BE2C (cell line): ENCODE measurements around the gene A2ML1.

Experiments
- DNase-seq: peaks from one replicate; pipeline ENCODE4 v3.0.0-alpha.2; 2020
- H3K27me3 ChIP-seq: fragments of 250-450 bp; sonication (Bioruptor Pico); 2 replicates; pipeline ENCODE4 v1.5.1; 2020; ENCODE audit warnings: mild to moderate bottlenecking
- H3K36me3 ChIP-seq: fragments of 250-450 bp; sonication (Bioruptor Pico); 2 replicates; pipeline ENCODE4 v1.5.1; 2020; ENCODE audit warnings: mild to moderate bottlenecking
- H3K4me1 ChIP-seq: fragments of 250-450 bp; sonication (Bioruptor Pico); 2 replicates; pipeline ENCODE4 v1.5.1; 2020
- H3K4me3 ChIP-seq: 2 replicates; pipeline ENCODE4 v1.5.1; 2011; ENCODE audit warnings: low read depth, low read length
- H3K9me3 ChIP-seq: fragments of 250-450 bp; sonication (Bioruptor Pico); 2 replicates; pipeline ENCODE4 v1.5.1; 2020
- TF ChIP-seq, protein P1 (sequence below): IDR thresholded peaks from 2 replicates; pipeline ENCODE4 v1.5.1; 2012; ENCODE audit warnings: mild to moderate bottlenecking, low read depth, low read length

A2ML1 gene

DNA sequence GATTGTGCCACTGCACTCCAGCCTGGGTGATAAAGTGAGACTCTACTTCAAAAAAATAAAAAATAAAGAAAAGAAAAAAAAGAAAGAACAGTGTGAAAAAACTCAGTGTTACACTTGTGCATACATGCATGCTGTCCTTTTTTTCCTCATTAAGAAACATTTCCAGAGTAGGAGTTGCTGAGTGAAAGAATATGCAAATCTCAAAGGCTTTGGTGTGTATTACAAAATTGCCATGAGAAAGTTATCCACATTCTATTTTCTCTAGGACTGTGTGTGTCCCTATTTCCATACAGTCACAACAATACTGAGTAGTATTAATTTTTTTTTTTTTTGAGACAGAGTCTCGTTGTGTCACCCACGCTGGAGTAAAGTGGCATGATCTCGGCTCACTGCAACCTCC, 830 bp upstream of the A2ML1 start:
- no peak for DNase-seq
- Histone ChIP-seq H3K36me3 (no peaks in the 10 kb centered on the region), H3K9me3 (no peaks in the 10 kb centered on the region), H3K4me3 (no peak overlapping the region), H3K27me3 (no peaks in the 10 kb centered on the region), H3K4me1 (no peaks in the 10 kb centered on the region)
- TF ChIP-seq, protein P1, sequence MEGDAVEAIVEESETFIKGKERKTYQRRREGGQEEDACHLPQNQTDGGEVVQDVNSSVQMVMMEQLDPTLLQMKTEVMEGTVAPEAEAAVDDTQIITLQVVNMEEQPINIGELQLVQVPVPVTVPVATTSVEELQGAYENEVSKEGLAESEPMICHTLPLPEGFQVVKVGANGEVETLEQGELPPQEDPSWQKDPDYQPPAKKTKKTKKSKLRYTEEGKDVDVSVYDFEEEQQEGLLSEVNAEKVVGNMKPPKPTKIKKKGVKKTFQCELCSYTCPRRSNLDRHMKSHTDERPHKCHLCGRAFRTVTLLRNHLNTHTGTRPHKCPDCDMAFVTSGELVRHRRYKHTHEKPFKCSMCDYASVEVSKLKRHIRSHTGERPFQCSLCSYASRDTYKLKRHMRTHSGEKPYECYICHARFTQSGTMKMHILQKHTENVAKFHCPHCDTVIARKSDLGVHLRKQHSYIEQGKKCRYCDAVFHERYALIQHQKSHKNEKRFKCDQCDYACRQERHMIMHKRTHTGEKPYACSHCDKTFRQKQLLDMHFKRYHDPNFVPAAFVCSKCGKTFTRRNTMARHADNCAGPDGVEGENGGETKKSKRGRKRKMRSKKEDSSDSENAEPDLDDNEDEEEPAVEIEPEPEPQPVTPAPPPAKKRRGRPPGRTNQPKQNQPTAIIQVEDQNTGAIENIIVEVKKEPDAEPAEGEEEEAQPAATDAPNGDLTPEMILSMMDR = no peak

DNA sequence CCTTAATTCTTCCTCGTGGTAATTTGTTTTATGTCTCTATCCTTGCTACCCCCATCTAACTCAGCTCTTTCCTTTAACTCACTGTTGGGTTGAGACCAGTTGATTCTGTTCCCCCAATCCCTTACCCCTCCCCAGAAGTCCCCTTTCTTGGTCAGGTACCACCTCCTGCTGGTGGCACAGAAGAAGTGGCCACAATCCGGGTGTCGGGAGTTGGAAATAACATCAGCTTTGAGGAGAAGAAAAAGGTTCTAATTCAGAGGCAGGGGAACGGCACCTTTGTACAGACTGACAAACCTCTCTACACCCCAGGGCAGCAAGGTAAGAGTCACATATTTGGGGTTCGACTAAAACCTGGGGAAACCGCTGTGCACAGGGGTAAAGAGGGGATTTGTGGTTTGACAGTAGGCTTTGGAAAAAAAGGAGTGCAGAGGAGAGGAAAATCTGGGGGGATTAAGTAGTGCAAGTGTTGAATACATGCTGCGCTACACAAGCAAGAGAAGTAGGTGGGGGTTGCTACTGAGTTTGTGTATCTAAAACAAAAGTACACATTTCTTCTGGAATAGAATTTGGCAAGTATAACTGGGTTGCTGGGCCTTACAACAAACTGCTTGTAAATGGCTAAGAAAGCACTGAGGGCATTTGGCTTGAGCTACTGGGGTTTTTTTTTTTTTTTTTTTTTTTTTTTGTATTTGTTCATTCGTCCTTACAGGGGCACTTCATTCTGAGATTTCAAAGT, 1.3 kb downstream of the A2ML1 start:
- no peak for DNase-seq
- Histone ChIP-seq H3K4me1 (no peaks in the 10 kb centered on the region), H3K4me3 (no peak overlapping the region), H3K36me3 (no peaks in the 10 kb centered on the region), H3K27me3 (no peaks in the 10 kb centered on the region), H3K9me3 (no peaks in the 10 kb centered on the region)
- TF ChIP-seq, protein P1 = peak; percentile 54

DNA sequence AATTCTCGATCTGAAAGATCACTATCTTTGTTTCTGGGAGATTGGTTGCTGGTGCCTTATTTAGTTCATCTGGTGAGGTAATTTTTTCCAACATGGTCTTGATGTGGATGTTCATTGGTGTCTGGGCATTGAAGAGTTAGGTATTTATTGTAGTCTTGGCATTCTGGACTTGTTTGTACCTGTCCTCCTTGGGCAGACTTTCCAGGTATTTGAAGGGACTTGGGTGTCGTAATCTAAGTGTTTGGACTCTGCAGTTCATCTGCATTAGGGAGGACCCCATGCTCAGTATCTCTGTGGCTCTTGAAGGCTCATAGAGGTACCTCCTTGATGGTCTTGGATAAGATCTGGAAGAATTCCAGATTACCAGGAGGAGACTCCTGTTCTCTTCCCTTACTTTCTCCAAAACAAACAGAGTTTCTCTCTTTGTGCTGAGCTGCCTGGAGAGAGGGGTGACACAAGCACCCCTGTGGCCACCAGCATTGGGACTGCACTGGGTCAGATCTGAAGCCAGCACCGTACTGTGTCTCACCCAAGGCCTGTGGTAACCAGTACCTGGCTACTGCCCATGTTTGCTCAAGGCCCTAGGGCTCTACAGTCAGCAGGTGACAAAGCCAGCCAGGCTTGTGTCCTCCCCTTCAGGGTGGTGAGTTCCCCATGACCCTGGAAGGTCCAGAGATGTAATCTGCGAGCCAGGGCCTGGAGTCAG, 5.3 kb downstream of the A2ML1 start:
- Histone ChIP-seq H3K36me3 (no peaks in the 10 kb centered on the region), H3K4me1 (no peaks in the 10 kb centered on the region), H3K4me3 (no peak overlapping the region)

DNA sequence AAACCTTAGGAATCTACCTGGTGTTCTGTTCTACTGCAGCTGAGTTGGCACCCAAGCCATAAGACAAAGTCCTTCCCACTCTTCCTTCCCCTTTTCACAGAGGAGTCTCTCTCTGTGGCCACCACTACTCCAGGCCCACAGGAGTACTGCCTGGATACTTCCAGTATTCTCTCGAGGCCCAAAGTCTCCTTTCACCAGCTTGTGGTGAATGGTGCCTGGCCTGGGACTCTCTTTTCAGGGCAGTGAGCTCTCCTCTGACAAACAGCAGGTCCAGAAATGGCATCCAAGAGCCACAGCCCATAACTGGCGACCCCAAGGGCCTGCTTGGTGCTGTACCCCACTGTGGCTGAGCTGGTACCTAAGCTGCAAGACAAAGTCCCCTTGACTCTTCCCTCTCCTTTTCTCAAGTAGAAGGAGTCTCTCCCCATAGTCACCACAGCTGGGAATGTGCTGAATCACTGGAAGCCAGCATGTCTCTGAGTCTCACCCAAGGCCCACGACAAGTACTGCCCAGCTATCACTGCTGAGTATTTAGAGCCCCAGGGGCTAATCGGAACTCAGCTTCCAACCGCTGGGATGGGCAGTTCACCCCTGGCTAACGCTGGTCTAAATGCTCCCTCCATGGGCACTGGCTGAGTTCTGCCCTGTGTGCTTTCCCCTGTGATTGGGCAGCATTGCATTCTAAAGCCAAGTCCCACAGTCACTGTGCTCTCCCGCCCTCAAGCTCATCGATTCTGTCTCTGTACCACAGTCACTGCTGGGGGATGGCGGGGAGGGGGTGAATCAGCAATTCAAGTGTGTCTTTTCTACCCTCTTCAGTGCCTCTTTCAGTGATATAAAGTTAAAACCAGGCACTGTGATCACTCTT, 6.1 kb downstream of the A2ML1 start:
- H3K27me3 ChIP-seq = no peaks in the 10 kb centered on the region
- H3K9me3 ChIP-seq = no peaks in the 10 kb centered on the region
- DNase-seq = no peak
- TF ChIP-seq, protein P1 = no peak
- no peak overlapping the region for H3K4me3 ChIP-seq
- H3K36me3 ChIP-seq = no peaks in the 10 kb centered on the region
- no peaks in the 10 kb centered on the region for H3K4me1 ChIP-seq

More for the DNA sequence above, 5.3 kb downstream of the A2ML1 start:
- no peaks in the 10 kb centered on the region for H3K9me3 ChIP-seq
- H3K27me3 ChIP-seq = no peaks in the 10 kb centered on the region
- TF ChIP-seq, protein P1 = no peak
- DNase-seq = no peak

DNA sequence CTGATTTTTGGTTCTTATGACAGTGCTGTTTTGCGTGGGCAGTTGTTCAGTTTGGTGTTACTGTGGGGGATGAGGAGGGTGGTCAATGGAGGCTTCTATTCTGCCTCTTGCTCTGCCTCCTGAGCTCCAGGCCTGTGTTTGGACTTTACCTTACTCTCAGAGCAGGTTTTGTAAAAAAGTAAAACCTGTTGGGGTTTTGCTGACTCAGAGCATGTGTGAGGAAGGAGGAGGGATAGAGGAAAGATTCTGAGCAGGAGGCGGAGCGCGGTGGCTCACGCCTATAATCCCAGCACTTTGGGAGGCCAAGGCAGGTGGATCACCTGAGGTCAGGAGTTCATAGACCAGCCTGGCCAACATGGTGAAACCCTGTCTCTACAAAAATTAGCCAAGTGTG, 6.7 kb downstream of the A2ML1 start:
- no peak for DNase-seq
- H3K4me3 ChIP-seq = no peak overlapping the region
- H3K36me3 ChIP-seq = no peaks in the 10 kb centered on the region
- TF ChIP-seq, protein P1 = no peak
- H3K9me3 ChIP-seq = no peaks in the 10 kb centered on the region
- H3K4me1 ChIP-seq = no peaks in the 10 kb centered on the region
- H3K27me3 ChIP-seq = no peaks in the 10 kb centered on the region
